Measurements from ENCODE around the gene CAMK1.

Gene CAMK1

DNA sequence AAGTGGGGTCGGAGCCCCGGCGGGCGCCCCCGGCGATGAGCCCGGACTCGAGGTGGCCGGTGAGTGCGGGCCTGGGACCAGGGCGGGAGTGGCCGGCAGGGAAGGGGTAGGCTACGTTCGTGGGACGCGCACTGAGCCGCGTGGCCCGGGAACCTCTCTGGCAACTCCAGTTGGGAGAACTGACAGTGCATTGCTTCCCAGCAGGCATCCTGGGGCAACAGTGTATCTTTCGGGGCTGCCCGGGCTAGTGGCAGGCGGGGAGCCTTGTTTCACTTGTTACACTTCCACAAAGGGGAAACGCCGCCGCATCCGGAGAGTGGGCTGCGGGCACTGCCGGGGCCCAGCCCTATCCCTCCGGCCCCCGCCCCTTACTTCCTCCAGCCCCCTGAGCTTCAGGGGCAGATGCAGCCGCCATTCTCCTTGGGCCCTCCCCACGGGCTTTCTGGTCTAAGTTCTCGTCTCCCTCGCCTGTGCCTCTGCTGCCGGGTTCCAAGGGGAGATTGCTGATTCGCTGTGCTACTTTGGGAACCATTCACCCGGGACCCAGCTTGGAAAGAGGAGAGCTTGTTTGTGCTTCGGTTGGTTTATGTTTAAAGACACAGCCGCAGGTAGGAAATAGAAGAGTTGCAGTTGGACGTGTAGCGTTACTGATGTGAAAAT, 37.5 kb downstream of the CAMK1 start:
- DNase-seq, result peak in 4 of 6 experiments; percentile 21 to 41 (median 28)

DNA sequence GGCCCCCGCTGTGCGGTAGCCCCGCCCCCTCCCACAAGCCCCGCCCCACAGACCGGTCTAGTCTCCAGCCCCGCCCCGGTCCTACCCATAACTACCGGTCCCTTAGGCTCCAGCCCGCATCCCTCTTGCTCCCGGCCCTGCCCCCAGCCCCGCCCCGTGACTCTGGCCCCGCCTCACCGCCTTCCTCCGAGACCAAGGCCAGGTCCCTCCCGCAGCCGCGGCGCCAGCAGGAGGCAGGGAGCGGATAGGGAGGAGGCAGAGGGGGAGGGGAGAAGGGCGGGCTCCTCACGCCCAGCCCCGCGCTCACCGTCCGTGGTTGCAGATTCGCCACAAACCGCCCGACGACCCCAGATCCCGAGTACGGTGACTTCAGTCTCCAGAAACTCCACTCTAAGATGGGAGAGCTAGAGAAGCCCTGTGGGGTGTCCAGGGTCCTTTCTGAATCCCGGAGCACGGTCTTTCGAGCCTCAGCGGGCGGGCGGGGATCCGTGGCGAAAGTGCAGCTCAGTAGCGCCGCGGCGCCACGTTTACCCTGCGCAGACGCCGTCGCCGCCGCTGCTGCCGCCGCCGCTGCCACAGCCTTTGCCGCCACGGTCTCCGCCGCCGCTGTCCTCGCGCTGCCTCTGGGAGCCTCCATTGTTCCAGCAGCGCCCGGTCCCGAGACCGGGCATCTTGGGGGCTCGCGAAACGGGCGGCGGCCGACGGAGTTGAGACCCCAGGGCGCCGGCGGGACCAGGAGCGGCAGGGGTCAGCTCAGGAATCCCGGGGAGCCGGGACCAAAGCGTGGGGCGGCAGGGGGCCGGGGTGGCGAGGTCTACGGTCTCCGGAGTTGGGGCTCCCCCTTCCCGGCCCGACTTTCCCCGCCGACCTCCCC, 38.3 kb downstream of the CAMK1 start, which contains the start of gene BRPF1:
Gene BRPF1, plus strand, starts transcription at position 530 of the 874 bp plus-strand sequence. CDS start 2,406 bp downstream, outside the sequence.
- DNase-seq, result peak; percentile 97 to 99 (median 99)

DNA sequence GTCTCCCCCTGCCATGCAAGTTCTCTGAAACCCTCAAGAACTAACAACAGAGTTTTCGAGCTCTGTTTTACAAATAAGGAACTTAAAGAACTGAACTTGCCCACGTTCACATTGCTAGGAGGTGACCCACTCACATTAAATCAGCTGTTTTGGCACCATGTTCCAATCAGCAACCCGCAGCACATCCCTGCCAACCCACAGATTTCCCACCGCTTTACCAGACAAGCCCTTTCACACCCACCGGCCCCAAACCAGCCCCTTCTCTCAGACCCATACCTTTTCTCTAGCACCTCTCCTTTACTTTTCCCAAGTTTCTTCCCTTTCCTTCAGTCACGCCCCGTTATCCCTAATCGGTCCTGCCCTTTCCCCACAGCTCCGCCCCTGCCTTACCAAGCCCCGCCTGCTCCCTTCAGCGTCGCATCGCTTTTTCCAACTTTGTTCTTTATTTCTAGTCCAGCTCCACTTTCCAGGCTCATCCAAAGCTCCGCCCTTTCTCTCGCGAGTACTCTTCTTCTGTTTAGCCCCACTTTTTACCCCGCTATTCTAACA, 39.0 kb downstream of the CAMK1 start:
- DNase-seq, result no peak

GRCh38 chr3:9729419-9729818, 40.3 kb downstream of the CAMK1 start:
- no peak for DNase-seq

DNA sequence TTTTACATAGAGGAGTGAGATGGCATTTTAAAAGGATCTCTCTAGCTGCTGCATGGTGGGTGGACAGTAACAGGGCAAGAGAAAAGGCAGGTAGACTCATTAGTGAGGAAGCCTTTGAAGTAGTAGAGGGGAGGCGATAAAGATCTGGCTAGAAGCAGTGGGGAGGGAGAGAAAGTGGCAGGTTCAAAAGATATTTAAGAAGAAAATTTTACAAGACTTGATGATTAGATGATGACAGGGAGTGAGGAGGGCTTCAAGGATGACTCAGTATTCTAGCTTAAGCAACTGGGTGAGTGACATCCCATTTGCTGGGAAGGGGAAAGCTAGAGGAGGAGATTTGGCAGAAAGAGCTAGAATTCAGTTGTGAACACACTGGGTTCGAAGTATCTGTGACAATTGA, 42.0 kb downstream of the CAMK1 start:
- no peak for DNase-seq

GRCh38 chr3:9727041-9727595, 42.6 kb downstream of the CAMK1 start:
- peak; percentile 39 to 76 (median 48) for DNase-seq

DNA sequence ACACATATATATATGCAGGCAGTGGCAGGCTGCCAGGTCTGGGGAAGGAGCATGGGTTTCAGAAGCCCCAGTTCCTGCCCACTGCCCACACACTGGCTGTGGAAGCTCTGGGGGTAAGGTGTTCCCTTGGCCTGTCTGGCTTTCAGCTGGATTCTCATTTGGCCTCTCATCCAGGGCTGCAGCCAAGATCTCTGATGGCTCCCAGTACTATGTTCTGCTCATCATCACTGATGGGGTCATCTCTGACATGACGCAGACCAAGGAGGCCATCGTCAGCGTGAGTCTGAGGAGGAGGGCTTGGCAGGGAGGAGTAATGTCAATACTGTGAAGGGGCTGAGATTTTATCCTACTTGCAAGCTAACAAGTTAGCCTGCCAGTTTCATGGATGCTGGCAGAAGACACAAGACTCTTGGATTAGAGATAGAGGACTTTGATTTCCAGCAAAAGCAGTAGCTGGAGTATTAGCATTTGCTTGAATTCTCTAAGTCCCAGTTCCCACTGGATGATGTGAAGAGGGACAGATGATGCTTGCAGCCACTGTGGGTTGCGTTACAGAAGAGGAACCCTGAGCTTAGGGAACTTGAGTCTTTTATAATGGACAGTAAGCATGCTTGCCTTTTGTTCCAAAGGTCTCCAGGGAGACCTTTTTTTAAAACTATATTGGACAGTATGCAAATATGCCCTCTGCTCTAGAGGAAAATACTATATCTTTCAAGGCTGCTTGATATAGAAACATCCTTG, 43.8 kb downstream of the CAMK1 start:
- no peak for DNase-seq

DNA sequence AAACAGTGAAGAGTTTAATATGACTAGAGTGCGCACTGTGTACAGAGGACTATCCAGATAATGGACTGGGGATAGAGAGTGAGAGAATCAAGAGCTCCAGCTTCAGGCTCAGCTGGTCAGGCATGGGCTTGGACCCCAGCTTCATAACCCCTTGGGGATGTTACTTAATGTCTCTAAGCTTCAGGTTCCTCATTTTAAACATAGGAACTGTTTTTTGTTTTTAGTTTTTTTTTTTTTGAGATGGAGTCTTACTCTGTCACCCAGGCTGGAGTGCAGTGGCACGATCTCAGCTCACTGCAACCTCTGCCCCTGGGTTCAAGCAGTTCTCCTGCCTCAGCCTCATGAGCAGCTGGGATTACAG, 48.1 kb downstream of the CAMK1 start:
- DNase-seq, result no peak

DNA sequence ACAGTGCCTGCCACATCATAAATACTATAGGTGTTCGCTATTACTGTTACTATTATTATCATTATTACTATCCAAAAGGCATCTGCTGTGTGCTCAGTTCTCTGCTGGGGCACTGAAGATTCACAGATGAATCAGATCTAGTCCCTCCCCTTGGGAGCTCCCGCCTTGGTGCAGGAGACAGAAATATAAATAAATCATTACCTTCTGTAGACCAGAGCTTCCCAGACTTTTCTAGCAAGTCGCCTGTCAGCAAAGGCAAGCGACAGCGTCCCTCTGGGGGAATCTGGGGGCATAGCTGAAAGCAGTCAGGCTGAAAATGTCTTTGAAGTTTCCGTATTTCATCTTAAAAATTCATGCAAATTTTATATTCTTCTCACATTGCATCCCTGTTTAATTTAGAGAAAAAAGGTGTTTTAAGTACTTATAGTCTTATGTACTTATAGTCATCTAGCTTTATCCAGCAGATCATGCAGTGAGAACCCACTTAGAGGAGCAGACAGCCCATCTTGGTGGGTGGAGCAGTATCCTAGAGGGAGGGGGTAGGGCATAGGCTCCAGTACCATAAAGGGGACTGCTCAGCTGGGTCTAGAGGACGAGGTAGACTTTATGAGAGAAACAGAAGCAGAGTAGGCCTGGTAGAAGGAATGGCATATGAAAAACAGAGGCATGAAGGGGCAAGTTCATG, 48.6 kb downstream of the CAMK1 start:
- DNase-seq, result no peak

- DNase-seq, result peak in 1 of 6 experiments; percentile 11
Observed at GRCh38 chr3:9718118-9718517, 51.6 kb downstream of the CAMK1 start.

DNA sequence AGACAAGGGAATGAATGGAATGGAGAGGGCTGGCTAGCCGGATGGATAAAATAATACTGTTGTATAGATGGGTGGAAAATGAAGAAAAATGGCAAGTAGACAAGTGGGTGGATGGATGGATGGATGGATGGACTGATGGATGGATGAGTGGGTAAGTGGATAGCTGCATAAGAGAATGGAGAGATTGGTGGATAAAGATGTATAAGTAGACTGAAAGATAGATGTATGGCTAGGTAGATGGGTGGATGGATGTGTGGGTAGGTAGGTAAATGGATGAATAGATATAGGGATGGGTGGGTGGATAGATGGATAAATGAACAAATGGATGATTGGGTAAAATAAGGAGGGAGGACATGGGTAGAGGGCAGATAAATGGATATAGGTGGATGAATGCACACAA, 52.2 kb downstream of the CAMK1 start:
- DNase-seq, result no peak

DNA sequence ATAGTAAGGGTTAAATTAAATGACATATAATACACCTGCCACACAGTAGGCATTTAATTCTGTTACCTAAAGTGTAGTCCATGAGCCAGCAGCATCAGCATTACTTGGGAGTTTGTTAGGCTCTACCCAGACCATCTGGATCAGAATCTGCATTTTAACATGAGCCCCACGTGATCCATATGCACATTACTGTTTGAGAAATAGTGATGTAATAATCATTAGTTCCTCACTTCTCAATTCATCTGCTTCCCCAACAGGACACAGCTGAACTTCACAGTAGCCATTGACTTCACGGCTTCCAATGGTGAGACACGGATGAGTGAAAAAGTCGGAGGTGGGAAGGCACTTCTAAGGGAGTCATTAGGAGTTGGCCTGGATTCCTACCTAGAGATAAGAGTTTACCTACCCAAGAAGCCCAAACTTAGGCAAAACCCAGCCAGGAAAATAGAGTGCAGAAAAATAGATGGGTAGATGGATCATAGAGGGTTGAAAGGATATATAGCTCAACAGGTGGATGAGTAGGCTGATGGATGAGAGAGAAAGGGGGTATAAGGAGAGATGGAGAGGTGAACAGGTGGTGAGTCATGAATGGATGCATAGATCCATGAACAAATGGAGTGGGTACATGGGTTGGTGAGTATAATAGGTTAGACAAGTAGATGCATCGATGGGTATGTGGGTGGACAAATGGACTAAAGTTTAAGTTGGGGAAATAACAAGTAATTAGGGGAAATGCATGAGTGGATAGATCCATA, 52.8 kb downstream of the CAMK1 start:
- DNase-seq, result no peak

DNA sequence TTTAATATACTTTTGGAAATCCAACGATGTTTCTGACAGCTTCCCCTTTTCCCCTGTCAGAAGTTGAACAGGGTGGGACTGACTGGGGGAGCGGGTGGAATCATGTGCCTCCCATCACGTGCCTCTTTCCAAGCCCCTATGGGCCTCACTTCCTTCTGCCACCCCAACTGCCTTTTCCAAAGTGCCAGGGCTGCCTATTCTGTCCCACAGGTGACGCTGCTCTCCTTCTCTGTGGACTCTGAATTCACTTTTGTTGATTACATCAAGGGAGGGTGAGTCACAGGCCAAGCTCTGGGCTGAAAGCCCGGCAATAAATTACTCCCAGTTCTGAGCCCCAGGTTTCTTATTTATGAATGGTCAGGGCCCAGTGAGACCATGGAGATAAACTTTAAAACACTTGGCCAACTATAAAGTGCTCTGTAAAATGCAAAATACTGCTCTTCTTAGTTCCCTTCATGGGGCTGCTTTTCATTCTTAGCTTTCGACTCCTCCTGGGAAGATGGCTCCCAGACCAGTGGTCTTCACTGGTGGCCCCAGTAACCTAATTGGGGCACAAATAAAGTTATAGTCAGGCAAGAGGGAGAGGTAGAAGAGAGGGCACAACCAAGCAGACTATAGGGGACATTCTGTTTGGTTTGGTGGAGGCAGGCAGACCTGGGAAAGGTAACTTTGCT, 53.8 kb downstream of the CAMK1 start:
- no peak for DNase-seq

- DNase-seq, result no peak
Observed at GRCh38 chr3:9715136-9715535, 54.6 kb downstream of the CAMK1 start.

- no peak for DNase-seq
Observed at GRCh38 chr3:9713142-9713541, 56.6 kb downstream of the CAMK1 start.

DNA sequence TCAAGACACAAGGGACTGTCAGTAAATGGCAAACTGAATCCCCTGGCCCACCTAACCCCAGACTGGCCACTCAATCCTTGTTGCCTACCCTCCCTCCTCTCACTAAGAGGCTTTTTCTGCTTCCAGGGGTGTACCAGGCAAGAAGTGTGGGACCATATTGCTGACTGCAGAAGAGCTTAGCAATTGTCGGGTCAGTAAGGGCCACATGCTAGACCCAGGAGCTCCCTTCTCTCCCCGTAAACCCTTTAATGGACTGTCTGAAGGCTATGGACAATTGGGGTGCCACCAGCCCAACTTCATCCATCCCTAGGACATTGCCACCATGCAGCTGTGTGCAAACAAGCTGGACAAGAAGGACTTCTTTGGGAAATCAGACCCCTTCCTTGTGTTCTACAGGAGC, 57.3 kb downstream of the CAMK1 start:
- DNase-seq, result no peak

DNA sequence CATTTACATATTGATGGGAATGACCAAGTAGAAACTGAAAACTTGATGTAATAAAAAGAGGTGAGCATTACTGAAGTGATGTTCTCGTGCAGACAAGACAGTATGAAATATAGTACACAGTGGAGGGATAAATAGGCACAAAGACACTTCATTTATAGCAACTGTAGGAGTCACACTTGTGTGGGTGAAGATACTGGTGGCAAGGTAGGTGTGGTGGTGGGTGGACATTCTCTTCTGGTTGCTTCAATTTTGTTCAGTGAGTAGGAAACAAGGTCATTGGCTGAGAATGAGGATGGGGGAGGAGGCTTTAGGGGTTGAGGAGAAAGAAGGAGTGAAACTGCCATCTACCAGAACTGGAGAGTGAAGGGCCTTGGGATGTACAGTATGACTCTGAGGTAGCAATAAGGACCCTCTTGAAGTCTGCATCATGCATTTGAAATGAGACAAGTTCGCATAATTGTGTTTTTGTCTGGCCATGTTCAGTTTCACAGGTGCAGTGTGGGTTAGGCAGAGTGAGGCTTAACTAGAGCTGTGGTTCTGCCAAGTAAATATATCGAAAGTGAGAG, 59.5 kb downstream of the CAMK1 start:
- no peak for DNase-seq

Measured in stimulated activated naive CD4-positive, alpha-beta T cell (primary cell).